Measurements from ENCODE around the gene PRUNE1.

PRUNE1 gene

GRCh38 chr1:151007853-151008243 is 401 bp upstream of the PRUNE1 start:
- DNase-seq = no peak

GRCh38 chr1:151009206-151009587 is 948 bp downstream of the PRUNE1 start:
- no peak for DNase-seq

- DNase-seq = no peak
Measured at GRCh38 chr1:151009674-151010345, 1.6 kb downstream of the PRUNE1 start.

GRCh38 chr1:151010346-151010726 is 2.1 kb downstream of the PRUNE1 start:
- no peak for DNase-seq

- DNase-seq = no peak
Measured at GRCh38 chr1:151011154-151011850, 3.1 kb downstream of the PRUNE1 start.

GRCh38 chr1:151012684-151013471 is 4.6 kb downstream of the PRUNE1 start:
- no peak for DNase-seq

GRCh38 chr1:151013518-151013917 is 5.3 kb downstream of the PRUNE1 start:
- no peak for DNase-seq

DNA sequence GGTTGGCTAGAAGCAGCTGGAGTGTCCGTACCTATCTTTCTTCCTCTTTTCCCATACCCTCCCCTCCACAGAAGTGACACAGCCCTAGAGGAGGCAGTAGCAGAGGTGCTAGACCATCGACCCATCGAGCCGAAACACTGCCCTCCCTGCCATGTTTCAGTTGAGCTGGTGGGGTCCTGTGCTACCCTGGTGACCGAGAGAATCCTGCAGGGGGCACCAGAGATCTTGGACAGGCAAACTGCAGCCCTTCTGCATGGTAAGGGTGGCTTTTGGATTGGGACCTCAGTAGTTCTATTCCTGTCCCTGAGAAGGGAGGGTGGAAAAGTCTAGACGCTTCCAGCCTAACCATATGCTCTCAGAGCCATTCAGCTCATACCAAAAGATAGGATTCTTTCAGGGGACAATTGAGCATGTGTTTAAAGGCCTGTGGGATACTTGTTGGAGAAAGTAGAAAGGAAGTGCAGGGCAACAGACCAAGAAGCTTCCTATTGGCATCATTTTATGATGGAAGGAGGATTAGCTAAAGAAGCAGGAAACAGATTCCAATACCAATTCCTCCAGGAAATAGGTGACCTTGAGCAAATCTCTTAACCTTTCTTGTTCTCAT is 16.4 kb downstream of the PRUNE1 start:
- DNase-seq = peak; percentile 27

DNA sequence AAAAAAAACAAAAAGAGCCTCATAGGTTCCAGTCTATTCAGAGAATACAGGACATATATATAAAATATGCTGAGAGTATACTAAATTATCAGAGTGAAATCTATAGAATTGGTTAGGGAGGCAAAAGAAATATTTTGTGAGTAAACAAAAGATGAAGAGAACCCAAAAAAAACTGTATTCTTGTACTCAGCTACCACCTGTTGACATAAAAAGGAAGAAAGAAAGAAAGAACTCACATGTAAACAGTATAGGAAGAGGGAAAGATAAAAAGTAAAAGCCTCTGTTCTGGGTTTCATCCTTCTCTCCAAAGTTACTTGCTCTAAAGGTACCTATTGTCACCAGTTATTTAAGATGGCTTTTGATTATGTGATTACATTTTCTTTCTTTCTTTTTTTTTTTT is 18.2 kb downstream of the PRUNE1 start:
- DNase-seq = no peak

DNA sequence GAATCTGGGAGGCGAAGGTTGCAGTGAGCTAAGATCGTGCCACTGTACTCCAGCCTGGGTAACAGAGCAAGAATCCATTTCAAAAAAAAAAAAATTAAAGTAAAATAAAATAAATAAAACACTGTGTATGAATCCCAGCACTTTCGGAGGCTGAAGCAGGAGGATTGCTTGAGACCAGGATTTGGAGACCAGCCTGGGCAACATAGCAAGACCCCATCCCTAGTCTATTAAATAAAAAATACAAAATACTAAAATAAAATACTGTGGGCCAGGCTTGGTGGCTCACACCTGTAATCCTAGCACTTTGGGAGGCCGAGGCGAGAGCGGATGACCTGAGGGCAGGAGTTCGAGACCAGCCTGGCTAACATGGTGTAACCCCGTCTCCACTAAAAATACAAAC is 23.9 kb downstream of the PRUNE1 start:
- DNase-seq = no peak

DNA sequence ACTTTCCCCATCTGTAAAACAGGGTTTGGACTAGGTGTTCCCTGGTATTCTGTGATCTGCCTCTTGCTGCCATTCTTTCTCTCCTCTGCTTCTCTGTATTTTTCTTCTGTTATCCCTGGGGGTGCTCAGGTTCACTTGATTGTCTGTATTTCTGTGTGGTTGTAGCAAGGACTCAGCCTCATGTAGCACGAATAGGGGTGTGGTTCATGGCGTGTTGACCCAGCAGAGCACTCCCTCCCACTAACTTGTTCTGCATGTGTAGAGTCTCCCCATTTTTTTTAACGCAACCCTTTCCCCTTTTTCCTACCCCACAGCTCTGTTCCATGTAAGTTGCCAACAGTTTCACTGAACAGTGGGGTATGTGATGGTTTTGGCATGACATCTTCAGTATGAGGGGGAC is 26.9 kb downstream of the PRUNE1 start:
- DNase-seq = no peak

DNA sequence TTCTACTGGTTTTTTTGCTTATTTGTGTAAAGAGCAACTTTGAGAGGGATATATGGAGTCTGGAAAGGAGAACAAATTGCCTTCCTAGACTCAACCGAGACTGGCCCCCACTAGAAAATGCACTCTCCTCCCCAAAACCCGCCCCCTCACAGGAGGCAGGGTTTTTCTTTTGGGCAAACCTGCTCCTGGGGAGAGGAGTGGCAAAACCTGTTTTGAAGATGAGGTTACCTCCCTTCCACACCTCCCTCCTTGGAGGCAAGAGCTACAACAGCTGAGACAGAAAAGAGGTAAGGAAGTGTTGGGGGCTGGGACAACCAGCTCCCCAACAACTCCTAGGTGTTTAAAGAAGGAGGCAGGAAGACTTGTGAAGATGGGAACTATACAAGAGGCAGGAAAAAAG is 28.1 kb downstream of the PRUNE1 start, which contains the start of gene BNIPL:
TSS of gene BNIPL (plus strand) at position 231 of the 400 bp plus-strand sequence. CDS start at position 371, 140 bp downstream.
- DNase-seq = no peak

GRCh38 chr1:151037032-151037431 is 28.8 kb downstream of the PRUNE1 start:
- DNase-seq = no peak

- DNase-seq = no peak
Measured at GRCh38 chr1:151039521-151039920, 31.3 kb downstream of the PRUNE1 start.

GRCh38 chr1:151043163-151043562 is 34.9 kb downstream of the PRUNE1 start:
- DNase-seq = no peak

DNA sequence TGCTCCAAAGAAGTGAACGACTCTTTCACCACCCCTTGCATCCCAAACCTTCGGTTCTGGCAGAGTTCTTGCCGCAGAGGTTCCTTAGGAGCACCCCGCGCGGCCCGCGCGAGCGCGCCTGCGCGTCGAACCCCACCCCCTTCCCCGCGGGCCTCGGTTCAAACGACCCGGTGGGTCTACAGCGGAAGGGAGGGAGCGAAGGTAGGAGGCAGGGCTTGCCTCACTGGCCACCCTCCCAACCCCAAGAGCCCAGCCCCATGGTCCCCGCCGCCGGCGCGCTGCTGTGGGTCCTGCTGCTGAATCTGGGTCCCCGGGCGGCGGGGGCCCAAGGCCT is 39.3 kb downstream of the PRUNE1 start, which contains the start of gene C1orf56:
TSS of gene C1orf56 (plus strand) at position 161 of the 334 bp plus-strand sequence. CDS start at position 258, 97 bp downstream.
- DNase-seq = peak; percentile 55

GRCh38 chr1:151047925-151048644 is 39.8 kb downstream of the PRUNE1 start:
- peak; percentile 16 for DNase-seq

GRCh38 chr1:151048645-151049032 is 40.4 kb downstream of the PRUNE1 start:
- DNase-seq = no peak

DNA sequence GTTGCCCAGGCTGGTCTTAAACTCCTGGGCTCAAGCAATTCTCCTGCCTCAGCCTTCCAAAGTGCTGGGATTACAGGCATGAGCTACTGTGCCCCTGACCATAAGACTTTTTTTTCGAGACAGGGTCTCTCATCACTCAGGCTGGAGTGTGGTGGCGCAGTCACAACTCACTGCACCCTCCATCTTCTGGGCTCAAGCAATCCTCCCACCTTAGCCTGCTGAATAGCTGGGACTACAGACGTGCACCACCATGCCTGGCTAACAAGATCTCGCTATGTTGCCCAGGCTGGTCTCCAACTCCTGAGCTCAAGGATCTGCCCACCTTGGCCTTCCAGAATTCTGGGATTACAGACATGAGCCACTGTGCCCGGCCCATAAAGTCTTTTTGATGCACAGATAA is 41.2 kb downstream of the PRUNE1 start:
- no peak for DNase-seq

- no peak for DNase-seq
Measured at GRCh38 chr1:151050051-151050688, 41.9 kb downstream of the PRUNE1 start.

DNA sequence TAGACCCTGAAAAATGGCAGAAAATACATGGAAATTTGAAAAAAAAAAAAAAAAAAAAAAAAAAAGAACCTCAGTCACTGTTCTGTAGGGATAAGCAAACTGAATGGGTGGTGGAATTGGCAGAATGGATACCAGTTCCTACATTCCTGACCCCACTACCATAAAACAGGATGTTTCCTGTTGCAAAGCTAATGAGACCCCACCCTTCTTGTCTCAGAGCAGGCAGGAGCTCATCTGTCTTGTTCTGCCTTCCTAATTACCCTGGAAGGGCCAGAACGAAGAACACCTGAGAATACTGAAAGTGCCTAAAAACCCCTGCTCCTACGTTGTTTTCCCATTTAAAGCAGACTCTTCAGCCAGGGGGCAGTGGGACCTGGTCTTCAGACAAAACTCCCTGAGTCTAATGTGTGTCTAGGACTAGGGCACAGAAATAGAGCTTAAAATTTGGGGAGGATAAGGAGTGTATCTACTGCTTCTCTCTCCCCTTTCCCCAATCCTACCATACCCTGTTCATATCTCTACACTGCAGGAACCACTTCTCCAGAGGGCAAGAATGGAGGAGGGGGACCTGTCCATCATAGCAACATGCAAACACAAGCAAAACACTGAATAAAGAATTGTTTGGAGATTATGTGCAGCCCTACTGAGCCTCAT is 43.2 kb downstream of the PRUNE1 start:
- no peak for DNase-seq

Data from NCI-H774 (cell line).